Measurements from ENCODE around the gene MGST3.

DNA sequence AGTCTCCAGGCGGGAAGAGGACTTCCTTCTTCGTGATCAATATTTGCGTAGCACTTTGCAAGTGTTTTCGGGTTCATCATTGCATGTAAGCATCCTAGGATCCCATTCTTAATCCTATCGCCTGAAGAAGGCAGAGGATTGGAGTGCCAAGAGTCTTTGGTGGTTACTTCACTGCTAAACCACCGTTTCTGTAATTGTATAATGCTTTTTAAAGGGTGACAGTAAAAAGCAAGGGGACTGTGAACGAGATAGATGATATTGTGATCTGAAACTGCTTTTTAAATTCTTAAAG is 67.7 kb downstream of the MGST3 start:
- TF ChIP-seq, protein P1, sequence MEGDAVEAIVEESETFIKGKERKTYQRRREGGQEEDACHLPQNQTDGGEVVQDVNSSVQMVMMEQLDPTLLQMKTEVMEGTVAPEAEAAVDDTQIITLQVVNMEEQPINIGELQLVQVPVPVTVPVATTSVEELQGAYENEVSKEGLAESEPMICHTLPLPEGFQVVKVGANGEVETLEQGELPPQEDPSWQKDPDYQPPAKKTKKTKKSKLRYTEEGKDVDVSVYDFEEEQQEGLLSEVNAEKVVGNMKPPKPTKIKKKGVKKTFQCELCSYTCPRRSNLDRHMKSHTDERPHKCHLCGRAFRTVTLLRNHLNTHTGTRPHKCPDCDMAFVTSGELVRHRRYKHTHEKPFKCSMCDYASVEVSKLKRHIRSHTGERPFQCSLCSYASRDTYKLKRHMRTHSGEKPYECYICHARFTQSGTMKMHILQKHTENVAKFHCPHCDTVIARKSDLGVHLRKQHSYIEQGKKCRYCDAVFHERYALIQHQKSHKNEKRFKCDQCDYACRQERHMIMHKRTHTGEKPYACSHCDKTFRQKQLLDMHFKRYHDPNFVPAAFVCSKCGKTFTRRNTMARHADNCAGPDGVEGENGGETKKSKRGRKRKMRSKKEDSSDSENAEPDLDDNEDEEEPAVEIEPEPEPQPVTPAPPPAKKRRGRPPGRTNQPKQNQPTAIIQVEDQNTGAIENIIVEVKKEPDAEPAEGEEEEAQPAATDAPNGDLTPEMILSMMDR (IDR thresholded peaks at IDR 0.05) = no peak
- no peak; the same call in 1 of the 2 replicates for TF ChIP-seq POLR2AphosphoS5 (IDR thresholded peaks at IDR 0.05; ENCODE audit: low read depth, low read length)
- TF ChIP-seq REST (IDR thresholded peaks at IDR 0.05; ENCODE audit: insufficient read depth in 1 of 2, low read depth in 2 of 2, low read length in 1 of 2) = no peak

Measured in Panc1 (cell line).